ENCODE measurements around the gene GPS2.

GPS2 gene

GRCh38 chr17:7328840-7329373 is 13.7 kb upstream of the GPS2 start, which contains the start of gene NEURL4:
NEURL4 (minus strand) TSS chr17:7329335; CDS start chr17:7329312, 23 bp downstream.
- H3K27ac Mint-ChIP-seq = peak within 1 kb of the TSS; percentile 96 to 98 (median 97)
- H3K9me3 Mint-ChIP-seq = no peaks in the 10 kb centered on the region
- H3K4me3 Mint-ChIP-seq = peak within 1 kb of the TSS; percentile 92 to 98 (median 94)
- peak in 1 of 3 experiments; percentile 15 for TF ChIP-seq CTCF (IDR thresholded peaks at IDR 0.05; ENCODE audit: unreplicated experiment in 3 of 3)
- no peaks in the 10 kb centered on the region for H3K27me3 Mint-ChIP-seq (ENCODE audit: low read depth)
- peaks cover 4% of the 10 kb centered on the region for H3K36me3 Mint-ChIP-seq (ENCODE audit: low read depth)
- H3K4me1 Mint-ChIP-seq = peaks cover 30% of the 10 kb centered on the region

- no peaks in the 10 kb centered on the region for H3K27me3 Mint-ChIP-seq (ENCODE audit: low read depth)
- H3K4me1 Mint-ChIP-seq = peaks cover 30% of the 10 kb centered on the region
- no peak for TF ChIP-seq CTCF (IDR thresholded peaks at IDR 0.05; ENCODE audit: unreplicated experiment in 3 of 3)
- peaks cover 7% of the 10 kb centered on the region for H3K36me3 Mint-ChIP-seq (ENCODE audit: low read depth)
- peak overlapping the region in 2 of 3 experiments; percentile 85 to 96 for H3K27ac Mint-ChIP-seq
- peak overlapping the region; percentile 83 to 98 (median 87) for H3K4me3 Mint-ChIP-seq
- H3K9me3 Mint-ChIP-seq = no peaks in the 10 kb centered on the region
These were observed 12.8 kb upstream of the GPS2 start for GRCh38 chr17:7328009-7328408.

- Mint-ChIP-seq H3K9me3 (no peaks in the 10 kb centered on the region), H3K4me1 (peaks cover 26% of the 10 kb centered on the region), H3K4me3 (peak overlapping the region; percentile 68 to 98 (median 70)), H3K27ac (no peak overlapping the region), H3K27me3 (ENCODE audit: low read depth) (no peaks in the 10 kb centered on the region), H3K36me3 (ENCODE audit: low read depth) (peaks cover 10% of the 10 kb centered on the region)
- no peak for TF ChIP-seq CTCF (IDR thresholded peaks at IDR 0.05; ENCODE audit: unreplicated experiment in 3 of 3)
These were observed 12.3 kb upstream of the GPS2 start for GRCh38 chr17:7327501-7327900.

- Mint-ChIP-seq H3K27ac (no peak overlapping the region), H3K4me1 (peaks cover 22% of the 10 kb centered on the region), H3K4me3 (peak overlapping the region; percentile 34 to 72 (median 59)), H3K9me3 (no peaks in the 10 kb centered on the region), H3K27me3 (ENCODE audit: low read depth) (no peaks in the 10 kb centered on the region), H3K36me3 (ENCODE audit: low read depth) (peaks cover 14% of the 10 kb centered on the region)
- no peak for TF ChIP-seq CTCF (IDR thresholded peaks at IDR 0.05; ENCODE audit: unreplicated experiment in 3 of 3)
These were observed 11.9 kb upstream of the GPS2 start for GRCh38 chr17:7327056-7327455.

- H3K27ac Mint-ChIP-seq = no peak overlapping the region
These were observed 11.0 kb upstream of the GPS2 start for GRCh38 chr17:7326186-7326585.

More at GRCh38 chr17:7326186-7326585, 11.0 kb upstream of the GPS2 start:
- H3K9me3 Mint-ChIP-seq = no peaks in the 10 kb centered on the region
- no peaks in the 10 kb centered on the region for H3K27me3 Mint-ChIP-seq (ENCODE audit: low read depth)
- peaks cover 23% of the 10 kb centered on the region for H3K36me3 Mint-ChIP-seq (ENCODE audit: low read depth)
- H3K4me1 Mint-ChIP-seq = peaks cover 22% of the 10 kb centered on the region
- TF ChIP-seq CTCF (IDR thresholded peaks at IDR 0.05; ENCODE audit: unreplicated experiment in 3 of 3) = no peak
- H3K4me3 Mint-ChIP-seq = peak overlapping the region; percentile 43 to 72 (median 59)

All from nephron (organoid).